Epidermal melanocyte (primary cell): Measurements from ENCODE around the gene MYO18A.

Experiments
- DNase-seq: peaks from one replicate; pipeline ENCODE4 v3.0.0; 2011; ENCODE audit warnings: low spot score; ENCODE audit not compliant: insufficient read length

The MYO18A gene

DNA sequence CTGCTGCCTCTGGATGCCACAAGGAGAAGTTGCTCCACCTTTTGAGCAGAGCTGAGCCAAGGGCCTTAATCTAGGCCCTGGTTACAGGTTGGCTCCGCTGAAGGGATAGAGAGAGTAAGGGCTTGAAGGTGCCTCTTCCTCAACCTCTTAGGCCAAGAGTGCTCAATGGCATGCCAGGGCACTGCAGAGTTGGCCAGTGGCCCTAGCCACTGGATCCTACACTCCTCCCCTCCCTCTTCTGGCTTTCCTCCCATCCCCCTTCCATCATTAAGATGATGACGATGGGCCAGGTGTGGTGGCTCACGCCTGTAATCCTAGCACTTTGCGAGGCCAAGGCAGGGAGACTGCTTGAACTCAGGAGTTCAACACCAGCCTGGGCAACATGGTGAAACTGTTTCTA is 50.5 kb downstream of the MYO18A start:
- no peak for DNase-seq

DNA sequence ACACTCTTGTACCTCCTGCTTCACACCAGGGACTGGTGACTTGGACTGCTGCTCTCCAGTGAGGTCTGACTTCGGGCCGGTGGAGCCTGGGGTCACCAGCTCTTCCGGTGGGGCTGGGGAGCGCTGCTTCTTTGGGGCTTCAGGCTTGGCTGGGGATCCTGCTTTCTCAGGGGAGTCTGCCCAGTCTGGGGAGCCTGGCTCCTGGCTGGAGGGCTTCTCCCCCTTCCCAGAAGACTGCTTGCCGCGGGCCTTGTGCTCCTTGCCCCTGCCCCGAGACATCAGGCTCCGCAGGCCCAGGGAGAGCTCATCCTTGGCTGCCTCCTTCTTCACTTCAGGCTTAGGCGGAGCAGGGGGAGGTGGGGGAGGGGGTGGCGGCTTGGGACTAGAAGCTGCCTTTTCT is 52.4 kb downstream of the MYO18A start:
- DNase-seq, result no peak

DNA sequence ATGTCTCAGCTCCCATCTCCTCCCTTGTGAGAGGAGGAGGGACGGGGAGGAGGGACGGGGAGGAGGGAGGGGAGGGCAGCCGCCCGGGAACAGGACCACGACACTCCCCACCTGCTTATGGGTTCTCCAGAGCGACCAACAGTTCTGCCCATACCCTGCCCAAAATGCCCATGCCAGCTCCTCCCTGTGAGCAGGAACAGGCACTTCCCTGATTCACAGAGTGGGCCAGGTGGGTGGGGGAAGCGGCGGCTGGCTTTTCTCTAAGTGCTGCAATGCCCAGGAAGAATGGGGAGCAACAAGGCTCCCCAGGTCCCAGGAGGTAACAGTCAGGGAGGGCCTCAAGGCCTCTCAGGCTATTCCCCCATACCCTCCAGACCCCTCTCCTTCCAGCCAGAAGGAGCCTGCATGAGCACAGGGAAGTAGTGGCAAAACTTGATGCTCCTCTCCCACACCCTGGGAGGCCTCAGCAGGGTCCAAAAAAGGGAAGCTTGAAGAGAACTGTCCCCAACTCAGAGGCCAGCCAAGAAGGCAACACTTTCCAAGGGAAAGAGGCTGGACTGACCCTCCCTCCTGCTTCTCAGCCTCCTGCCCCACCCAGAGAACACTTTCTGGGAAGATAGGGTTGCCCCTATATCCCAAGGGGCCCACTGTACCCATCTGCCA is 53.8 kb downstream of the MYO18A start:
- DNase-seq, result no peak

DNA sequence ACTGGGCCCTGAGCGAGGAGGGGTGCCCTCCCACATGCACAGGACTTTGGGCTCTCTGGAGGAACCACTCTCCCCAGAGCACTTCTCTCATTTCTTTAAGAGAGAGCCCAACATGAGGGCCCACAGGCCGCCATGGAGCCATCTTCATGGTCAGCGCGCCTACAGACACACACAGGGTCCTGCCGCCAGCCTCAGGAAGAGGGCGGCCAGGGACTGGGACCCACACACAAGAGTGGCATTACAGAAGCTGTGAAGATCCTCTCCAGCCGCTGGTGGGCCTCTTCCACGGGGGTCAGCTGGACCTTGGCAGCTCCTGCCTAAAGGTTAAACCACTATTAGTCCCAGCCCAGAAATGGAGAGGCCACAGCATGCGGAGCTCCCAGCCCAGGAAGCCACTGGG is 54.5 kb downstream of the MYO18A start:
- DNase-seq, result no peak

DNA sequence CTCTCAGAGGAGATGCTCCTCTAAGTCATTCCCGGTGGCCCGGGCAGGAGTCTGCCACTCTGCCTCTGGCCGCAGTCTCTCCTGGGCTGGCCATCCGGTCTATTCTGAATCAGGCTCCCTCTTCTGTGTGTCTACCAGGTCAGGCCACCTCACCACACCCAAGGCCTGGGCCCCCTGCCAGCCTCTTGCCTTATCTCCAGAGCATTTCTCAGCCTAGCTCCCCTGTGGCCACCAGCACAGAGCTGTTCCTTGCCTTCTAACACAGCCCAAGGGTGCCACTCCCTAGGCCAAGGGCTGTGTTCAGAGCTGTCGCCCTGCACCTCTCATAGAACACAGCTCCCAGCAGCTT is 55.3 kb downstream of the MYO18A start:
- no peak for DNase-seq

DNA sequence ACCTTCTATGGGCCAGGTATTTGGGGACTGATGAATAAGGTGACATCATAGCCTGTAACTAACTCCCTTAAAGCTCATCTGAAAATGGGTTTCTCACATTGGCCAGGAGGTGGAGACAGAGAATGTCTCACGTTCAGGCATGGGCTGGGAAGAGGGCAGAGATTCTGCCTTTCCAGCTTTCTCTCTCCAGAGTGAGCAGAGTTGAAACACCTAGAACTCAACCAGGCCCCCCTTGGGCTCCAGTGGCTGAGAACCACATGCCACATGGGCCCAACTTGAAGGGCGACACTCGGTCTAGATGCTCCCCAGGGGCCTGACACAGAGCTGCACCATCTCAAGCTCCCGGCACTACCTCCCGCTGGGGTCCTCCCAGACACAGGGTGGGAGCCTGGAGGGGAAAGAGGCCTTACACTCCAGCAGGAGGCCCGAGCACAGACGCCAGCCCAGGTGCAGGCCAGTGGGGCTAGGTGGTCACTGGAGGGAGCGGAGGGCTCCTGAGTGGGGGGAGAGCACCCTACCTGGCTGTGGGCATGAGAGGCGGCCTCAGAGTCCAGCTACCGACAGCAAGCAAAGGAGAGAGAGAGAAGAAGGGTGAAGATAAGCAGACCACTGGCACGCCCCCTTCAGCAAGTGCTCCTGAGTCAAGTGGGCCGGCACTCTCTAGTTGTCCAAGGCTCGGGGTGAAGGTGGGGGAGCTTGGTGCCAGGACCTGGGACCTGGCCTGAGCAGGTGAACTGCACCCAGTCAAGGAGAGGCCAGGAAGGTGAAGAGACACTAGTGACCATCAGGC is 55.9 kb downstream of the MYO18A start:
- peak; percentile 49 for DNase-seq

DNA sequence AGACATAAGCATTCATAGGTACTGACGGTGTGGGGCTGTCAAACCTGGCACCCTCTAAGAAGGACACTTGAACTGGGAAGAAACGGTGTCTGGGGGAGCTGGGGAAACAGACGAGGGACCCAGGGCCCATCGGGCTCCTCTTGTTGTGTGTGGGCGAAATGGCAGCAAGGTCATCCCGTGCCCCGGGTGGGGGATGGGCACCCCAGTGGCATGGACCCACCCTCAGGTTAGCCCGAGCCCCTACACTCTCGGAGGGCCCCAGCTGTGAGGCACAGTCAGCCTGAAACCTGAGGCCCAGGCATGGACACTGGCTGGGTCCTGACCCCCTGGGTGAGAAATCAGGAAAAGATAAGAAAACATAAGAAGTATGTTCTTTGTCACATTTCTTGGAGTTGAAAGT is 57.1 kb downstream of the MYO18A start:
- no peak for DNase-seq

DNA sequence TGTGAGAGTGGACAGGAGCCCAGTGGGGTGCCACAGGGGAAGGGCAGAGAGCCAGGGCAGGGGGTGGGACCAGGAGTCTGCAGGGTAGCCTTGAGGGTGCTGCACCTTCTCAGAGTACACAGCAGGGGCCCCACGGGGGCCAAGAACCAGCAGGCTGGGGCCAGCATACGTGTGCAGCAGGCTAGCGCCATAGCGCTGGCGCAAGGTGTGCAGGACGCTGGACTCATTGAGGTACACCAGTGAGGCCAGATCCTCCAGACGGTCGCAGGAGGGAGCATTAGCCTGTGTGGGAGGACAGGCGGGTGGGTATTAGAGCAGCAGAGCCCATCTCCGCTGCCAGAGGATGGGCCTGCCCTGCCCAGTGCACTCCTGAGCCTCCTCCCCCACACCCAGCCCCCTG is 58.8 kb downstream of the MYO18A start:
- DNase-seq, result no peak

DNA sequence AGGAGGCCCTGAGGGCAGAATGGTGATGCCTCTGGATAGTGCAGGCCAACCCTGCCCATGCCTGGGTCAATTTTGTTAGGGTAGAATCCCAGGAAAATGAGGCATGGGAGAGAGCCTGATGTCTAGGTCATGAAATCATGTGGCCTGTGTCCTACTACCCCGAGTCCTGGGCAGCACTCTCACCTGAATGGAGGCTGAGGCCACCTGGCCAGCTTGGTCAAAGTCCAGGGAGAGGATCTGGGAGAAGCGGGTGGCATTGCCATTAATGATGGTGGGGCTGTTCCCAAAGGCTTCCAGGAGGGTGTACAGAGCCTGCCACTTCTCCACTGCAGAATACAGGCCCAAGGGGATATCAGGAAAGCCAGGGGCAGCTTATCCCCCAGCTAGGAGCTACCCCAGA is 59.8 kb downstream of the MYO18A start:
- no peak for DNase-seq

DNA sequence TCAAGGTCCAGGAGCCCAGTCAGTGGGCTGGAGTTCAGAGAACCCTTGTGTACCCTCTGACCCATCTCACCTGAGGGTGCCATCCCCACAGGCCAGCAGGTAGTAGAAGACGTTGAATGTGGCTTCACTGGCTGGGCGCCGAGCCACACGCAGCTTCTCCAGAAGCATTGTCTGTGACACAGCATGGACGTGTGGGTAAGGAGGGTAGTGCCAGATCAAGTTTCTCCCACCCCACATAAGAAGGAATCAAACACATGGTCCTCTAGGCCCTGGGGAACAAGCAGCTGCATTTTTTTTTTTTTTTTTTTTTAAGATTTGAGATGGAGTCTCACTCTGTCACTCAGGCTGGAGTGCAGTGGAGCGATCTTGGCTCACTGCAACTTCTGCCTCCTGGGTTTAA is 60.9 kb downstream of the MYO18A start:
- no peak for DNase-seq

DNA sequence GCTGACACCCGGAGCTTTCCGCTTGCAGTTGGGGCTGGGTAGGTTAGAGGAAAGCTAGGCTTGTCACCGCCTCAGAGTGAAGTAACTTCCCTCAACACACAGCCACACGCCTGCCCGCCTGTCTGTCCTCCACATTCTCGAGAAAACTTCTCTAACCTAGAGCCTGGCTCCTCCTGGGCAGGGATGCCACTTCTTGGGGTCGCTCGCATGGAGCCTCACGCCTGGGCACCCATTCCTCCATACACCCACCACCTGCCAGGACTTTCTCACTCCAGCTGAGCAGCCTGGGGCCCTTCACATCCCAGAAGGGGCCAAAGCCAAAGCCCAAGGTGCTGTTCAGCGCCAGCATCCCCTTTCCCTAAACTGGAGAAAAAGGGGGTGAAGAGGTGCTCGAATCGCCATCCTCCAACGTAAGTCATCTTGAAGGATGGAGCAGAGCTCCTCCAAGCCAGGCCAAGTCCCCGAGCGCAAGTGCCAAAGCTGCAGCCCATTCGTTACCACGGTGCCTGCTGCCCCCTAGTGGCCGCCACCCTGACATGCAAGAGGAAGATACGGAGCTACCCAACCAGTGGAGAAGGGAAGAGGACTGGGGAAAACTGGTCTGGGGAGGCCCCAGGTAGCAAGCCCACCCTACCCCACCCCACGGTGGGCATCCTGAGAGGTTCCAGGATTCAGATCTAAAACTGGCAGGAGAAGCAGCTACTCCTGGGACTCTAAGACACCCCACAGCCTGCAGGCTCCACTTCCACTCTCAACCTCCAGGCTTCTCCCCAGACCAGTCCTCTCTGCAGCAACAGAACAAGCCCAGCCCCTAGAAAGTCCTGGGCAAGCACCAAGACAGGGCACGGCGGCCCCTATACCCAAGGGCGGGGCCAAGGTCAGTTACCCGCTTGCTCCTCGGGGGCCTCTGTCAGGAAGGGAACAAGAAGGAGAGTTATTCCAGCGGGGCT is 63.1 kb downstream of the MYO18A start:
- DNase-seq, result no peak

DNA sequence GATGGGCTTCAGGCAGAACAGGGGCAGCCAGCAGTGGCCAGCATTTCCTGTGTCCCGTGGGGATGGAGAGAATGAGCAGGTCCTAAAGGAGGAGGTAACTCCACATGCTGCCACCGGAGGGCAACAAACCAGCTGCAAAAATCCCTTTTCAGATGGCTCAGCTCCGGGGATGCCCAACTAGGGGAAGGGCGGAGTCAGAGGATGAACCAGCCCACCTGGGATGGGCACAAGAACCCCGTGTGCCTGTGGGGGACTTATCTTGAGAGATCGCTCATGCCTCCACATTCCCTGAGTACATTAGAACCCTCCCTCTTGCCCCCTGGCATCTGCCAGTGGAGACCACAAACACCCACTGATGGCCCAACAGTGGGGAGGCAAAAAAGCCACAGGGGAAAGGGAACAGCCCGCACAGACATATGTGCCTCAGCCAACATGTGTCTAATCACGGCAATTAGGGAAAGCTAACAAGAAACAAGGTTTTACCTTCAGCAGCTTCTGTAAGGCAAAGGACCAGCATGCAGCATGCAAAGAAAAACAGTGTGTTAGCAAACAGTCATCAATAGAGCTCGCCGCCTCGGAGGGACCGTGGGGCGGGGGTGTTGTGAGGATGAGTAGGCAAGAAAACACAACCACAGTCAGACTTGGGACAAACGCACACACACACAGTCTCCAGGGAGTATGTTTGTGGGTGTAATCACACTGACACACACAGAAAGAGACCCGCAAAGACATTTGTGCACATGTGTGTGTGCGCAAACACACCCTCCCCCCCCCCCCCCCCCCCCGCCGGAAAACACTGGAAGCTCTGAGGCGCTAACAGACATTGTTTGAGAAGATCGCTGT is 64.0 kb downstream of the MYO18A start:
- DNase-seq, result no peak

DNA sequence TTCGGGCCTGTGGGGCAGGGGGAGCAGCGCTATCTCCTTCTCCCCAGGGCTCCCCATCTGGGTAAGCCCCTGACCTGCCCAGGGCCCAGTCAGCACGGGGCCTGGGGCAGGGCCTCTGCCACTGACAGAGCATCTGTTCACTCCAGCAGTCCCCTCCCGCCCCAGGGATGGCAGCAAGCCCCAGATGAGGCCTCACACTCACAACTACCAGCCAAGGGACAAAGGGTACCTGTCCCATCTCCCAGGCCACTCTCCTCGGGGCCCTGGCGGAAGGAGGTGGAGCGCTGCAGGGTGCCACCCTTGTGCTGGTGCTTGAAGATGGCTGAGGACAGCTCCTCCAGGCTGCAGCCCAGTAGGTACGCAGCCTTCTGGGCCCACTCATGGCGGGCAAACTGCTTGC is 64.8 kb downstream of the MYO18A start:
- no peak for DNase-seq

DNA sequence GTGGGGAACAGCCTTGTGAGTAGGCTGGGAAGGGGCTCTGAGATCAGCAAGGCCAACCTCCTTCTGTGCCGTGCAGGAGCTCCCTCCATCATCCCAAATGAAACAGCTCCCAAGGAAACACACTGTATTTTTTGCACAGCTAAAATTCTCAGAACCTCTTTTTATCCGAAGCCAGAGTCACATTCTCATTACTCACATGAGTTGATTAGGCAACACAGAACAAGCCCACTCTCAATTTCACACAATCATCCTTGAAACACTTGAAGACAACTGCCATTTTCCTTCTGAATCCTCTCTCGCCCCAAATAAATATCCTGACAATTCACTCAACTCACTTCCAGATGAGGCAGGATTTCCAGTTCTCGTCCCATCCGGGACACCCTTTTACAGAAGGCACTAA is 66.1 kb downstream of the MYO18A start:
- DNase-seq, result no peak

DNA sequence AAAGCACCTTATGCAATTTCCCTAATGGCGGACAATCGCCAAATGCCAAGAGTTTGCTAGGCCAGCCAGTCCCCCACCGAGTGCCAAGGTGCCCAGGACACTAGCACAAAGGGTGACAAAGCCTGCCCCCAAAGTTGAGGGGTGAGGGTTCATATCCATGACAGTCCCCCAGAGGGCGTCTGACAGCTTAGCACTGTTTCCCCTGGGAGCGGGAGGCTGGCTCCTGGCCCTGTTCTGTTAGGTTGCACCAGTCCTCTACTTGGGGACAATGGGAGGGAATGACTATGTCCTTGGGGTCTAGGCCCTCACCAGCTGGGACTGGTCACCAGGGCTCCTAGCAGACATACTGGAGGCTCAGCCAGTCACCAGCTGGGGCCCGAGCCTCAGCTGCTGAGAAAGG is 66.9 kb downstream of the MYO18A start:
- no peak for DNase-seq

DNA sequence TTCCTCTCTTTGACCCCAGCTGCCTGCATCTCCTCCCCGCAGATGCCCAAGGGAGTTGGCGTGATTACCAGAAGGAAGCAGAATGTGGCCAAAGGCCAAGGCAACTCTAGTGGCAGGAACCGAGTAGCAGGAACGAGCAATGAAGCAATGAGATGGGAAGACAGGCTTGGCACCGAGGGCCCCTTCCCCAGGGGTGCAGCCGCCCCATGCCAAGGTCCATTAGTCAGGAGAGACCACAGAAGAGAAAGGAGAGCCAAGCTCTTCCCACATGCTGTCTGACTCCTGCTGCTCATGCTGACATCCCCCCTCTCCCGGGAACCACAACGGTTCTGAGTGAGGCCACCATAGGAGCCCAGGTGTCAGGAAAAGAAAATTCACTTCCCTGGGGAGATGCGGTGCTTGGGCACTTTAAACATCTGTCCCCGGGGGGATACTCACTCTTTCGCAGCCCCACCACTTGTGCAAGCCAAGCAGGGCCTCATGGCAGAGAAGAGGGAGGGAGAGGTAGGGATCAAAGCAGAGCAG is 67.4 kb downstream of the MYO18A start:
- no peak for DNase-seq

DNA sequence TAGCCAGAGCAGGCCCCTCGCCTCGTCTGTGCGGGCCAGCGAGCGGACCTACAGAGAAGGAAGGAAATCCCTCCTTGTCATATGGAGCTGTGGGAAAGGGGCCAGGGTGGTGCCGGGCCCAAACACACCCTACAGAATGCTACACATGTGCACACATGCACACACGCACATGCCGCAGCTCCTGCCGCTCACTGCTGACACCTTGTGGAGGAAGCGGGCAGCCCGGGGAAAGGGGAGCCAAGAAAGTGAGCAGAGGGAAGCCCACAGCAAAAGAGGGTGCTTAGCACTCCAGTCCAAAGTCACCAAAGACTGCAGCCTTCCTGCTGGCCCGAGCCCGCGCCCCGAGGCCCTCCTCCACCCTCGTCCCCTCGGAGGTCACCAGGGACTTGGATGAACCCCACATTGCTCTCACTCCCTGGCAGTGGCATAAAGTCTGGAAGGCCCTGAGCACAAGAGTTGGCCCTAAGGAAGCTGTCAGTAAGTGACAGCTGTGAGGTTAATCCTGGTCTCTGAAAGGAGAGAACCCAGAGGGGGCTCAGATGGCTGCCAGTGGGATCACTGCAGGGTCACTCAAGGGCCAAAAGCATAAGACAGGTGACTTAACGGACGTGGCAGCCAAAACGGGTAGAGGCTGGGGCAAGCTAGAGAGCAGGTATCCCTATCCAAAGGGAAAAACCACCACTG is 68.2 kb downstream of the MYO18A start:
- DNase-seq, result peak; percentile 50

DNA sequence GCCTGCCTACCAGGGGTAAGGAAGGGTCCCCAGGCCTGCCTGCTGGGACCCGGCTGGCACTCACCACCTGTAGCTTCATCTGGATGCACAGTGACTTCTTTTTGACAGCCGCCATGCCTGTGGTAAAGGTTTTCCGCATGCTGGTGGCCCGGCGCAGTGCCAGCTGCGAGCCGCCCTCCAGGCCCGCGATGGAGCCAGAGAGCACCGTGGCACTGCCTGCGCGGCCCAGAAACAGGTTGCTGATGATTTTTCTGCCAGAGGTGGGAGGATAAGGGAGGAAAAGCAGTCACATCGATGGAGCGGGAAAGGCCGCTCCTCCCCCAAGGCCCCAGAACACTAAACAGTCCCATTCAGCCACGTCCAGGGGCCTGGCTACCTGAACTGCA is 69.8 kb downstream of the MYO18A start:
- DNase-seq, result no peak

DNA sequence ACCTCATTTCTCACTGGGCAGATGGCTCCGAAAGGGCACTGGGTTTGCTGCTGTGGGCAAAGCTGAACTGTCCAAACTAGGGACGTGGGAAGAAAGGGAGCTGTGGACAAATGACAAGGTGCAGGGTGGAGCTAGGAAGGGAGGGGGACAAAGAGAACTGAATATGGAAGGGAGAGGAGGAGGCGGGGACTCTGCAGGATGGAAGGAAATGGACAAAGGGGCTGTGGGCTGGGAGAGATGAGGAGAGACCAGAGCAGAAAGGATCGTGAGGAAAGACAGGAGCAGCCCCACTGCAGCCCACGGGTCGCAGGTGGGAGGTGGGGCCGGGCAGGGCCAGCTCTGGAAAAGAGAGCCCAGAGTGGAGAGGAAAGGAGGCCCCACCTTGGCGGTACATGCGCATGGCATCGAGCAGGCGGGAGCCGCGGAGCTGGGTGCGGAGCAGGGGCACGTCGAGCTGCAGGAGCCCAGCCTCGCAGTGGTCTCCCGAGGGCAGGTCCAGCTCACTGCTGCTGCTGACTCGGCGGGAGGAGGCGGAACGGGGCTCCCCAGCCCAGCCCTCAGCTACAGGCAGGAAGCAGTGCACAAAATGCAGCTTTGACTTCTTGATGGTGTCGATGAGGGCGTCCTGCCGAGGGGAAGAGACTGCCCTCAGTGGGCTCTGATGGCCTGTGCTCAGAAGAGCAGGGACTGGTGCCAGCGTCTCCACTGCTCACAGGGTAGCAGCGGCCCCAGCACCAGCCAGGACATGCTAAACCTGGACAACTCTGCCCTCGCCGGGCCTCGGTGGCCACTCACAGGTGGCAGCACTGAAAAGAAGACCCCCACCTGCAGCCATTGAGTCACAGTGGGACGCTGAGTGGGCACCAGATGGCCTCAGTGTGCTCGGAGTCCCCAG is 70.5 kb downstream of the MYO18A start:
- DNase-seq, result no peak
